GM21526 (cell line): ENCODE results near the gene MARK3.
"Not testable (repeated sequence)": the region's sequence is repeated elsewhere in the genome, so short reads cannot be mapped to it uniquely, and the experiment has no call there.

Source experiments
- ATAC-seq: cut with Tn5 transposase; IDR thresholded peaks from one replicate; pipeline ENCODE4 v1.9.1; 2021; ENCODE audit warnings: moderate library complexity; ENCODE audit not compliant: unreplicated experiment, low FRiP score

Gene MARK3

GRCh38 chr14:103508521-103509329 lies 123.5 kb downstream of the MARK3 start:
- ATAC-seq, result no peak

GRCh38 chr14:103509864-103510723 lies 124.9 kb downstream of the MARK3 start:
- no peak for ATAC-seq

GRCh38 chr14:103510724-103511693 lies 125.8 kb downstream of the MARK3 start:
- ATAC-seq, result no peak

GRCh38 chr14:103512180-103512579 lies 127.0 kb downstream of the MARK3 start:
- not testable (repeated sequence) for ATAC-seq

- no peak for ATAC-seq
Observed at GRCh38 chr14:103512701-103513611, 127.7 kb downstream of the MARK3 start.

GRCh38 chr14:103514596-103515421 lies 129.6 kb downstream of the MARK3 start:
- ATAC-seq, result no peak

- ATAC-seq, result no peak
Observed at GRCh38 chr14:103516426-103517173, 131.4 kb downstream of the MARK3 start.

GRCh38 chr14:103517174-103517566 lies 132.0 kb downstream of the MARK3 start:
- ATAC-seq, result no peak

- no peak for ATAC-seq
Observed at GRCh38 chr14:103517721-103518421, 132.7 kb downstream of the MARK3 start.

- ATAC-seq, result no peak
Observed at GRCh38 chr14:103518422-103519042, 133.3 kb downstream of the MARK3 start.

GRCh38 chr14:103519043-103519836 lies 134.0 kb downstream of the MARK3 start:
- no peak for ATAC-seq

- ATAC-seq, result no peak
Observed at GRCh38 chr14:103519837-103520212, 134.6 kb downstream of the MARK3 start.

- no peak for ATAC-seq
Observed at GRCh38 chr14:103520269-103520656, 135.0 kb downstream of the MARK3 start.

- ATAC-seq, result peak; percentile 46
Observed at GRCh38 chr14:103520657-103521437, 135.6 kb downstream of the MARK3 start.

- no peak for ATAC-seq
Observed at GRCh38 chr14:103521438-103521950, 136.3 kb downstream of the MARK3 start.
